CD4-positive, alpha-beta T cell (primary cell): ENCODE measurements around the gene SMARCC2. TPM values are rescaled to one million over a fixed set of nuclear protein-coding genes. Genes with fewer than 3 reads are reported as not detected.
A peak's percentile ranks its signal among the peaks of the same experiment; 100 is the strongest.

Source experiments
- ATAC-seq: fragments of 200-7000 bp; cut with Tn5 transposase; one replicate; pipeline ENCODE4 v1.10.0; 2022; ENCODE audit warnings: mild to moderate bottlenecking; ENCODE audit not compliant: poor library complexity
- CTCF ChIA-PET: fragments of 350-600 bp; sonication (Branson Sonifier 250); formaldehyde crosslinking; loops from one replicate; lab custom pipeline; 2021; ENCODE audit warnings: antibody characterized with exemption, inconsistent platforms; lab: Charles Lee
- POLR2A ChIA-PET: fragments of 350-600 bp; sonication (Branson Sonifier 250); formaldehyde crosslinking; loops from one replicate; lab custom pipeline; 2021; ENCODE audit warnings: antibody characterized with exemption, inconsistent platforms; lab: Charles Lee
- DNase-seq, 14 experiments: peaks; one replicate each; pipeline ENCODE4 v3.0.0-alpha.2; 2013 to 2020; ENCODE audit warnings: mixed read lengths in 2 of 14
- H3K27ac ChIP-seq, 2 donors: one replicate each; pipeline versions ENCODE4 v1.5.1 to v1.7.0; 2013; ENCODE audit warnings: low read length in 2 of 2, low read depth in 1 of 2, mild to moderate bottlenecking in 1 of 2
- H3K27me3 ChIP-seq, 2 experiments: 1 replicate in 1 of 2; 2 replicates in 1 of 2; pipeline versions ENCODE4 v1.6.1 to v1.7.0; 2013; ENCODE audit warnings: low read length in 2 of 2, control low read depth in 1 of 2, mild to moderate bottlenecking in 1 of 2, moderate library complexity in 1 of 2; ENCODE audit not compliant: insufficient read depth in 2 of 2, control insufficient read depth in 1 of 2
- H3K36me3 ChIP-seq: one replicate; pipeline ENCODE4 v1.6.1; 2013; ENCODE audit warnings: low read length, control low read depth; ENCODE audit not compliant: insufficient read depth
- H3K4me1 ChIP-seq: one replicate; pipeline ENCODE4 v1.6.1; 2013; ENCODE audit warnings: low read length, control low read depth; ENCODE audit not compliant: insufficient read depth
- H3K4me3 ChIP-seq: one replicate; pipeline ENCODE4 v1.5.1; 2013; ENCODE audit warnings: mild to moderate bottlenecking, low read length, moderate library complexity
- H3K9me3 ChIP-seq, 2 experiments: 1 replicate in 1 of 2; 2 replicates in 1 of 2; pipeline versions ENCODE4 v1.6.1 to v1.7.0; 2013; ENCODE audit warnings: low read length in 2 of 2, mild to moderate bottlenecking in 2 of 2, control low read depth in 1 of 2, moderate library complexity in 1 of 2; ENCODE audit not compliant: control insufficient read depth in 1 of 2, insufficient read depth in 1 of 2
- H3K27ac Mint-ChIP-seq: one replicate; pipeline ENCODE4 v1.8.0; 2020; ENCODE audit warnings: mixed read lengths
- H3K27me3 Mint-ChIP-seq: one replicate; pipeline ENCODE4 v1.8.0; 2021; ENCODE audit warnings: mixed read lengths
- H3K36me3 Mint-ChIP-seq: one replicate; pipeline ENCODE4 v1.8.0; 2021; ENCODE audit warnings: low read depth, mixed read lengths
- H3K4me1 Mint-ChIP-seq: one replicate; pipeline ENCODE4 v1.8.0; 2021; ENCODE audit warnings: low read depth, mixed read lengths
- H3K4me3 Mint-ChIP-seq: one replicate; pipeline ENCODE4 v1.8.0; 2020; ENCODE audit warnings: mild to moderate bottlenecking, mixed read lengths
- H3K9me3 Mint-ChIP-seq: one replicate; pipeline ENCODE4 v1.8.0; 2020; ENCODE audit warnings: mixed read lengths
- intact Hi-C, 2 experiments: fragments of 100-400 bp; cut with DNase I in 1 of 2; cut with micrococcal nuclease in 1 of 2; formaldehyde crosslinking; loops; one replicate each; pipeline versions ENCODE4 v1.15.1 to v1.9.0; 2023 to 2025; cut with DNase I, micrococcal nuclease
- total RNA-seq, 174 experiments: library from RNA in 2 of 174; stranded (reverse) in 2 of 174; gene quantifications; one replicate each; pipeline ENCODE4 v1.2.3 and lab custom pipeline; 2021 to 2026
- TF ChIP-seq, protein P1 (sequence below): fragments of 200-600 bp; IDR thresholded peaks from one replicate; pipeline ENCODE4 v1.8.0; 2022; ENCODE audit warnings: antibody characterized with exemption, mild to moderate bottlenecking

SMARCC2 gene
- total RNA-seq, 2 experiments from 2014 or later: 104 to 109 TPM

DNA sequence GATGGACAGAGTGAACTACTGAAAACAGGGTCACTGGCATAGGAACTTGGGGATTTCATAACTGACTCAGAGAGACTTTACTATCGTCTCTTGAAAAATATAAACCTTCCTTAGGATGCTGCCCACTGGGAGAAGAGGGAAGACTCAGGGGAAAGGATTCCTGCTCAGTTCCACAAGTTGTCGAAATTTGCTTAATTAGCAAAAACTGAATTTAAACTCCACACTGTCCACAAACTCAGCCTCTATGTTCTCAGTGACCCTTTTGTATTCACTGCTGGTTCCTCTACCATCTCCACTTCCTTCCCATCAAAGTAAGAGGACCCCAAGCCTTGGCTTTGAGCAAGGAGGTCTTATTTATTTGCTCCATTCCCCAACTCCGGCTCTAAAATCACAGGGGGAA is 44.1 kb downstream of the SMARCC2 start:
- DNase-seq (no peak), ATAC-seq (no peak)
- TF ChIP-seq, protein P1, sequence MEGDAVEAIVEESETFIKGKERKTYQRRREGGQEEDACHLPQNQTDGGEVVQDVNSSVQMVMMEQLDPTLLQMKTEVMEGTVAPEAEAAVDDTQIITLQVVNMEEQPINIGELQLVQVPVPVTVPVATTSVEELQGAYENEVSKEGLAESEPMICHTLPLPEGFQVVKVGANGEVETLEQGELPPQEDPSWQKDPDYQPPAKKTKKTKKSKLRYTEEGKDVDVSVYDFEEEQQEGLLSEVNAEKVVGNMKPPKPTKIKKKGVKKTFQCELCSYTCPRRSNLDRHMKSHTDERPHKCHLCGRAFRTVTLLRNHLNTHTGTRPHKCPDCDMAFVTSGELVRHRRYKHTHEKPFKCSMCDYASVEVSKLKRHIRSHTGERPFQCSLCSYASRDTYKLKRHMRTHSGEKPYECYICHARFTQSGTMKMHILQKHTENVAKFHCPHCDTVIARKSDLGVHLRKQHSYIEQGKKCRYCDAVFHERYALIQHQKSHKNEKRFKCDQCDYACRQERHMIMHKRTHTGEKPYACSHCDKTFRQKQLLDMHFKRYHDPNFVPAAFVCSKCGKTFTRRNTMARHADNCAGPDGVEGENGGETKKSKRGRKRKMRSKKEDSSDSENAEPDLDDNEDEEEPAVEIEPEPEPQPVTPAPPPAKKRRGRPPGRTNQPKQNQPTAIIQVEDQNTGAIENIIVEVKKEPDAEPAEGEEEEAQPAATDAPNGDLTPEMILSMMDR: no peak
- ChIA-PET POLR2A (interaction anchor here (1.1 to 2.0 kb wide), 2 partner anchors 17 to 18 kb away, joined by 3 to 10 read pairs; partner anchors contain the start of gene ESYT1), CTCF (interaction anchor here (0.9 to 2.0 kb wide), 2 partner anchors 19 to 77 kb away, joined by 3 to 10 read pairs; no protein-coding TSS in a partner anchor)
- intact Hi-C loops: no loop called here
- H3K27me3 Mint-ChIP-seq: no peaks in the 10 kb centered on the region
- Histone ChIP-seq H3K4me1 (peaks cover 39% of the 10 kb centered on the region), H3K27ac (no peak overlapping the region), H3K27me3 (no peaks in the 10 kb centered on the region), H3K36me3 (peaks cover 56% of the 10 kb centered on the region), H3K4me3 (no peak overlapping the region), H3K9me3 (no peaks in the 10 kb centered on the region)
- H3K9me3 Mint-ChIP-seq: no peaks in the 10 kb centered on the region
- H3K27ac Mint-ChIP-seq: peak overlapping the region; percentile 42
- peaks cover 56% of the 10 kb centered on the region for H3K36me3 Mint-ChIP-seq
- peaks cover 38% of the 10 kb centered on the region for H3K4me1 Mint-ChIP-seq
- no peak overlapping the region for H3K4me3 Mint-ChIP-seq

- H3K36me3 Mint-ChIP-seq: peaks cover 68% of the 10 kb centered on the region
- H3K9me3 Mint-ChIP-seq: no peaks in the 10 kb centered on the region
- Histone ChIP-seq H3K4me3 (no peak overlapping the region), H3K4me1 (peaks cover 51% of the 10 kb centered on the region), H3K36me3 (peaks cover 64% of the 10 kb centered on the region), H3K27ac (peak overlapping the region in 1 of 2 donors; percentile 7), H3K9me3 (no peaks in the 10 kb centered on the region), H3K27me3 (no peaks in the 10 kb centered on the region)
- ATAC-seq (no peak), DNase-seq (no peak)
- peak overlapping the region; percentile 81 for H3K27ac Mint-ChIP-seq
- no peaks in the 10 kb centered on the region for H3K27me3 Mint-ChIP-seq
- TF ChIP-seq, protein P1: no peak
- ChIA-PET CTCF (interaction anchor here (2.0 to 2.7 kb wide), 2 partner anchors 18 to 46 kb away, joined by 10 to 13 read pairs; partner anchors contain the start of gene SMARCC2), POLR2A (interaction anchor here (0.9 to 2.0 kb wide), 4 partner anchors 12 to 19 kb away, joined by 3 to 10 read pairs (median 5); partner anchors contain the start of genes ESYT1 and MYL6)
- no peak overlapping the region for H3K4me3 Mint-ChIP-seq
- H3K4me1 Mint-ChIP-seq: peaks cover 42% of the 10 kb centered on the region
- intact Hi-C loops: no loop called here
Measured at GRCh38 chr12:56143870-56144269, 45.4 kb downstream of the SMARCC2 start.

- DNase-seq (peak in 3 of 14 experiments; percentile 14 to 59 (median 51)), ATAC-seq (peak; percentile 43)
- no peaks in the 10 kb centered on the region for H3K9me3 Mint-ChIP-seq
- peaks cover 70% of the 10 kb centered on the region for H3K36me3 ChIP-seq
- no peaks in the 10 kb centered on the region for H3K27me3 Mint-ChIP-seq
- no peak overlapping the region for H3K4me3 ChIP-seq
- POLR2A ChIA-PET: interaction anchor here (0.7 to 6.3 kb wide), 5 partner anchors 7 to 15 kb away, joined by 3 to 35 read pairs (median 7); partner anchors contain the start of genes ESYT1, MYL6 and MYL6B
- no peaks in the 10 kb centered on the region for H3K27me3 ChIP-seq
- CTCF ChIA-PET: interaction anchor here (0.5 to 2.7 kb wide), 3 partner anchors 17 to 58 kb away, joined by 3 to 13 read pairs (median 10); partner anchors contain the start of gene SMARCC2
- peak overlapping the region; percentile 81 for H3K27ac Mint-ChIP-seq
- no peak overlapping the region for H3K4me3 Mint-ChIP-seq
- H3K36me3 Mint-ChIP-seq: peaks cover 74% of the 10 kb centered on the region
- H3K4me1 Mint-ChIP-seq: peaks cover 49% of the 10 kb centered on the region
- TF ChIP-seq, protein P1: no peak
- intact Hi-C loops: no loop called here
- peak overlapping the region in 1 of 2 donors; percentile 7 for H3K27ac ChIP-seq
- H3K9me3 ChIP-seq: no peaks in the 10 kb centered on the region
- peaks cover 58% of the 10 kb centered on the region for H3K4me1 ChIP-seq
Measured at GRCh38 chr12:56143217-56143616, 46.1 kb downstream of the SMARCC2 start.
